ENCODE results near the gene NEUROD2.
"Not testable (repeated sequence)": the region's sequence is repeated elsewhere in the genome, so short reads cannot be mapped to it uniquely, and the experiment has no call there.

Gene NEUROD2

DNA sequence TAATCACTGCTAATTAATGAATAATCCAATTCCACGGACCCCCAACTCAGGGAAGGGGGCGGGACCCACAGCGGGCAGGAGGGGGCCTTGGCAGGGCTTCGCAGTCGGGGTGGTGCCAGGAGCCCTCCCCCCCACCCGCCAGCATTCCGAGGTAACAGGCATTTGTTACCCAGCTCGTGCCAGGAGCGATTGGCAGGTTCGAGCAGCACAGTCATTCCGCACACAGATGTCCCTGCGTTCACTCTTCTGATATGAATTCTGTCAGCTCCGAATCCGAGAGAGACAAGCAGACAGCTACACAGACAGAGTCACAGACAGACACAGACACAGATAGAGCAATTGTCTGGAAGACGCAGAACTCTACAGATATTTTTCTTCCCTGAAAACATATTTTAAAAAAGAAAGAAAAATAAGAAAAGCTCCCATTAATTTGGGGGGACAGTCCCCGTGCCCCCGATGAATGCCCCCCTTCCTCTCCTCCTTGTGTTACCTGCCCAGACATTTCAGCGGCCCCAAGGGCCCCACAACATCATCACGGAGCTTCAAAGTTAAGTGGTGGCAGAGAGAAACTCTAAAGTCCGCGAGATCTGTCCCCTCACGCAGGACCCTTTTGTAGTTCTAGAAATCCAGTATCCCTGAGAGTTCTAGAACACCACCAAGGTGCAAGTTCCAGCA lies 10.2 kb downstream of the NEUROD2 start:
- H3K4me3 ChIP-seq (ENCODE audit: low read depth, low read length): no peak overlapping the region
- no peak for TF ChIP-seq CTCF (IDR thresholded peaks at IDR 0.05; ENCODE audit: borderline replicate concordance, insufficient read depth, low read depth, low read length)

- no peak for TF ChIP-seq CTCF (IDR thresholded peaks at IDR 0.05; ENCODE audit: borderline replicate concordance, insufficient read depth, low read depth, low read length)
- no peak overlapping the region for H3K4me3 ChIP-seq (ENCODE audit: low read depth, low read length)
Measured at GRCh38 chr17:39596543-39597267, 11.0 kb downstream of the NEUROD2 start.

DNA sequence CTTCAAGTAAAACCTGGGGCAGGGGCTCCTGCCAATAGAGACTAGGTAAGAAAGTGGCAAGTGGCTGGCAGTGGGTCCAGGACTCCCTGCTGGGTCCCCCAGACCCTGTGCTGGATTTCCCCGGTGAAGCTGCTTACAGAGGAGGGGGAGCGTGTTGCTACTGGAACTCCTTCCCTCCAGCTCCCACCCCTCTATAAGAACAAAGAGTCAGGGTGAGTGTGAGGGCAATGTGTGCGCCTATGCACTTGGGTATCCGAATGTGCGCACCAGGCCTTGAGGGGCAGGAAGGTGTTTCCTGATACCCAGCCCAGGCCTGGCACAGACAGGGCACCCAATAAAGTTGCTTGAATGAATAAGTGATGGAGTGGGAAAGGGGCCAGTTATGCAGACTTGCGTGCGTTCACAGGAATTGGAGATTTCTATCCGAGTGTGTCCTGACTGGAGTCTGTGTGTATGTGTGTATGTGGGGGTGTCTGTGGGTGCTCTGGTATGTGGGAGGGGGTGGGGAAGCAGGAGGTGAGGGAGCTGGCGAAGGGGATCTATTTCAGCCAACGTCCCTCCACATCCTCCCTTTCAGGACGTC lies 11.7 kb downstream of the NEUROD2 start:
- no peak overlapping the region for H3K4me3 ChIP-seq (ENCODE audit: low read depth, low read length)
- no peak for TF ChIP-seq CTCF (IDR thresholded peaks at IDR 0.05; ENCODE audit: borderline replicate concordance, insufficient read depth, low read depth, low read length)

- TF ChIP-seq CTCF (IDR thresholded peaks at IDR 0.05; ENCODE audit: borderline replicate concordance, insufficient read depth, low read depth, low read length): no peak
- H3K4me3 ChIP-seq (ENCODE audit: low read depth, low read length): no peak overlapping the region
Measured at GRCh38 chr17:39595294-39595693, 12.4 kb downstream of the NEUROD2 start.

- TF ChIP-seq CTCF (IDR thresholded peaks at IDR 0.05; ENCODE audit: borderline replicate concordance, insufficient read depth, low read depth, low read length): no peak
- H3K4me3 ChIP-seq (ENCODE audit: low read depth, low read length): no peak overlapping the region
Measured at GRCh38 chr17:39593371-39593770, 14.3 kb downstream of the NEUROD2 start.

DNA sequence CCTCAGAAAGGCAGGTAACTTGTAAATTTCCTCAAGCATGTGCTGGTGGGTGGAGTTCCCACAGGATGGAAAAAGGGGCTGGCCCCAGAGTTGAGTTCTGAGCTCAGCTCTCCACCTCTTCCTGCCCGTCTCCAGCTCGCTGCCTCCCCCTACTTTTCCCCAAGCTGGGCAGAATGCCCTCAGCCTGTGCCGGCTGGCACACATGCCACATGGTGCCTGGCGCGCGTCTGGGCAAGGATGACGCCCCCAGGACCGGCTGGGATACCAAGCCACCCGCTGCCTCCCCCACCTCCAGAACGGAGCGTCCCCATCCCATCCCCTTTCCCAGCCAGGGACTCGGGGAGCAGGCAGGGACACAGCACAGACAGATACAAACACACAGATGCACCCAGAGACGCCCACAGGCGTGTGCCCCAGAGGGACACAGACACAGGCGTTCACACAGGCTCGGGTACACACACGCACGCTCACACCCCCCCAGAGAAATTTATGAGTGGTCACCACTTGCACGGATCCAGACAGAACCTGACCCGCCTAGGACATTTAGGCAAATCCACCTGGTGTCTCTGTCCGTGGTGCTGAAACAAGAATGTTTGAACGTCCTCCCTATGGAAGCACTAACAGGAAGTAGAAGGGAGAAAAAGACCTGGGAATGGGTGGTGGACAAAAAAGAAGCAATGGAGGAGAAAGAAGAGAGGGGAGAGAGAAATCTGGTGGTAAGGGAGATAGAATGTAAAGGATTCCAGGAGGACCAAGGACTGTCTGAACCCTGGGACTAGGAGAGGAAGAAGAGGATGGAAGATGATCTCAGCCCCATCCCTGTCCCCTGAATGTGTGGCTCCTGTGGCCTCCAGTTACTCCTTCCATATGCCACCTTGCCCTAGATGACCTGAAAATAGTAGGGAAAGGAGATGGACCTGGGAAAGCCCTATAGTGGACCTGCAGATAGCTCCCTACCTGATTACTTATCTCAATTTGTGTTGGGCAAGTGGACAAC lies 15.5 kb downstream of the NEUROD2 start:
- no peak for TF ChIP-seq CTCF (IDR thresholded peaks at IDR 0.05; ENCODE audit: borderline replicate concordance, insufficient read depth, low read depth, low read length)
- H3K4me3 ChIP-seq (ENCODE audit: low read depth, low read length): no peak overlapping the region

- H3K4me3 ChIP-seq (ENCODE audit: low read depth, low read length): not testable (repeated sequence)
Measured at GRCh38 chr17:39590180-39590579, 17.5 kb downstream of the NEUROD2 start.

Data from GM12875 (cell line).